ENCODE measurements around the gene MCRIP2. TPM values are rescaled to one million over a fixed set of nuclear protein-coding genes. Genes with fewer than 3 reads are reported as not detected.

Gene MCRIP2
- total RNA-seq, 1 experiment from 2014 or later: 22.4 TPM

DNA sequence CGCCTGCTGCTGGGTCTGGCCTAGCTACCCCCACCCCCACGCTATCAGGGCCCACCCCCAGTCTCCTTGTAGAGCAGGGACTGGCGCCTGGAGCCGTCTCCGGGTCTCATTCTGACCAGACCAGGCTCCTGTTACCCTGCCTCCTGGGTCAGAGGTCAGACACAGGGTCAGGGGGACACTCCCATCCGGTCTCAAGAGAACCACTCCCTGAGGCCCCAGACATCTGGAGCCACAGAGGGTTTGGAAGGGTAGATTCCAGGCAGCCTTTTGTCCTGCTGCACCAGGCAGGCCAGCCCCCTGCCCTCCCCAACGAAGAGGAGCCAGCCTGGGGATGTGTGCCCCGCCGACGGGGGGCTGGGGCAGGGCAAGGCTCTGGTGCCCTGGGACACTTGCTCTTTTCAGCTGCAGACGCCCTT lies 11.8 kb upstream of the MCRIP2 start:
- H3K27me3 ChIP-seq (replicated peaks; ENCODE audit: insufficient read depth, low read depth, low read length, poor library complexity): no peaks in the 10 kb centered on the region
- no peak overlapping the region for H3K27ac ChIP-seq (ENCODE audit: low read depth, low read length, poor library complexity, severe bottlenecking)
- no TSS peak for BruUV-seq (replicated peaks)
- intact Hi-C loops (cut with micrococcal nuclease; ENCODE audit: unreplicated experiment): no loop called here
- H3K36me3 ChIP-seq (ENCODE audit: insufficient read depth, low read length, poor library complexity, severe bottlenecking): peaks cover 4% of the 10 kb centered on the region
- ChIA-PET POLR2A (ENCODE audit: low non-redundant PET) (interaction anchor here (0.5 kb wide), 1 partner anchor 637 kb away, joined by 5 read pairs; no protein-coding TSS in a partner anchor), CTCF (no interaction called here)
- TF ChIP-seq, protein P1, sequence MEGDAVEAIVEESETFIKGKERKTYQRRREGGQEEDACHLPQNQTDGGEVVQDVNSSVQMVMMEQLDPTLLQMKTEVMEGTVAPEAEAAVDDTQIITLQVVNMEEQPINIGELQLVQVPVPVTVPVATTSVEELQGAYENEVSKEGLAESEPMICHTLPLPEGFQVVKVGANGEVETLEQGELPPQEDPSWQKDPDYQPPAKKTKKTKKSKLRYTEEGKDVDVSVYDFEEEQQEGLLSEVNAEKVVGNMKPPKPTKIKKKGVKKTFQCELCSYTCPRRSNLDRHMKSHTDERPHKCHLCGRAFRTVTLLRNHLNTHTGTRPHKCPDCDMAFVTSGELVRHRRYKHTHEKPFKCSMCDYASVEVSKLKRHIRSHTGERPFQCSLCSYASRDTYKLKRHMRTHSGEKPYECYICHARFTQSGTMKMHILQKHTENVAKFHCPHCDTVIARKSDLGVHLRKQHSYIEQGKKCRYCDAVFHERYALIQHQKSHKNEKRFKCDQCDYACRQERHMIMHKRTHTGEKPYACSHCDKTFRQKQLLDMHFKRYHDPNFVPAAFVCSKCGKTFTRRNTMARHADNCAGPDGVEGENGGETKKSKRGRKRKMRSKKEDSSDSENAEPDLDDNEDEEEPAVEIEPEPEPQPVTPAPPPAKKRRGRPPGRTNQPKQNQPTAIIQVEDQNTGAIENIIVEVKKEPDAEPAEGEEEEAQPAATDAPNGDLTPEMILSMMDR (conservative IDR thresholded peaks at IDR 0.05; ENCODE audit: low read depth, low read length): no peak
- no peaks in the 10 kb centered on the region for H3K9me3 ChIP-seq (ENCODE audit: low read depth, low read length, poor library complexity, severe bottlenecking)
- no peak overlapping the region for H3K4me3 ChIP-seq (ENCODE audit: low read depth, low read length, poor library complexity, severe bottlenecking)
- DNase-seq (ENCODE audit: low spot score): no peak
- no peaks in the 10 kb centered on the region for H3K4me1 ChIP-seq (ENCODE audit: insufficient read depth, low read length, poor library complexity, severe bottlenecking)

DNA sequence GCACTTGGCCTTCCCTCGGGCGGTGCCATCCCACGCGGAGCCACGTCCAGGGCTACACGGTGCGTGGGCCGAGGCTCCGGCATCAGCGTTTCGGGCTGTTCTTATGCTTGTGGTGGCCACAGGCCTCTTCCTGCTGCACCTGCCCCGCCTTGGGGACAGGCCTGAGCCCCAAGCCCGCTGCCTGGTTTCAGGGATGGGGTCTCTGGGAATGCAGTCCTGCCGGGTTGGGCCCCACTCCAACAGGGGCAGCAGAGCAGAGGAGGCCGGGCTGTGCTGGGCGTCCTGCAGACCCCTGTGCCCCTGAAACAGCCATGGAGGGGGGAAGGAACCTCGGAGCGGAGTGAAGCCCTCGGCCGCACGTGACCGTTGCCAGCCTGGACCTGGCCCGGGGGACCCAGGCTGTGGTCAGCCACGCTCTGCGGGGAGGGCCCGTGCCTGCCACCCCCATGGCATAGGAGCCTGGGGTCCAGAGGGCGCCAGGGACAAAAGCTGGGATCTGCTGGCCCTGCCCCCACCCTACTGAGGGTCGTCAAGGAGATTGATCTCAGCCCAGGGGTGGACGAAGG lies 11.3 kb upstream of the MCRIP2 start:
- Histone ChIP-seq H3K9me3 (ENCODE audit: low read depth, low read length, poor library complexity, severe bottlenecking) (no peaks in the 10 kb centered on the region), H3K4me3 (ENCODE audit: low read depth, low read length, poor library complexity, severe bottlenecking) (no peak overlapping the region), H3K36me3 (ENCODE audit: insufficient read depth, low read length, poor library complexity, severe bottlenecking) (peaks cover 4% of the 10 kb centered on the region), H3K4me1 (ENCODE audit: insufficient read depth, low read length, poor library complexity, severe bottlenecking) (no peaks in the 10 kb centered on the region), H3K27me3 (replicated peaks; ENCODE audit: insufficient read depth, low read depth, low read length, poor library complexity) (no peaks in the 10 kb centered on the region), H3K27ac (ENCODE audit: low read depth, low read length, poor library complexity, severe bottlenecking) (peak overlapping the region; percentile 28)
- ChIA-PET POLR2A (ENCODE audit: low non-redundant PET) (no interaction called here), CTCF (no interaction called here)
- DNase-seq (ENCODE audit: low spot score): no peak
- no TSS peak for BruUV-seq (replicated peaks)
- intact Hi-C loops (cut with micrococcal nuclease; ENCODE audit: unreplicated experiment): no loop called here
- TF ChIP-seq, protein P1 (conservative IDR thresholded peaks at IDR 0.05; ENCODE audit: low read depth, low read length): no peak
- no peak for TF ChIP-seq EZH2 (IDR thresholded peaks at IDR 0.05; ENCODE audit: borderline replicate concordance, low read depth, low read length, poor library complexity, severe bottlenecking)

DNA sequence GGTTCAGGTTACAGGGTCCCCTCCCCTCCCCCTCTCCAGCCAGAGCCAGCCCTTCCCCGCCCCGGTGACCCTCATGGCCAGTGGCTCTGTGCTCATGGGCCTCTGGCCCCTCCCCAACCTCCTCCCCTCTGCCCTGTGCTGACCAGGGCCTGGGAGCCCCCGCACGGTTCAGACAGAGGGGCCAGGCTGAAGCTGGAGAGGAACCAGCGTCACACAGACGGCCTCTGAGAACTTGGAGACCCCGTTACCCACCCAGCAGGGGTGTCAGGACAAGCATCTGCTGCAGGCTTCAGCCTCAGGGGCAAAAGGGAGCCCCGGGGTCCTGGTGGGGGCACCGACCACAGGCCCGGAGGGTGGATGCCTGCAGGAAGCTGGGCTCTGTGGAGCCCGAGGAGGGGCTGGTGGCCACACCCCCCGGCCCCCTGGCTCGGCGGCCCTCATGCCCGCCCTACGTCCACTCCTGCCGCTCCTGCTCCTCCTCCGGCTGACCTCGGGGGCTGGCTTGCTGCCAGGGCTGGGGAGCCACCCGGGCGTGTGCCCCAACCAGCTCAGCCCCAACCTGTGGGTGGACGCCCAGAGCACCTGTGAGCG lies 10.7 kb upstream of the MCRIP2 start, which contains the start of gene WFIKKN1:
WFIKKN1 (plus strand) TSS at position 171 of the 591 bp plus-strand sequence; CDS start at position 440, 269 bp downstream.
- Histone ChIP-seq H3K9me3 (ENCODE audit: low read depth, low read length, poor library complexity, severe bottlenecking) (no peaks in the 10 kb centered on the region), H3K4me1 (ENCODE audit: insufficient read depth, low read length, poor library complexity, severe bottlenecking) (no peaks in the 10 kb centered on the region), H3K27me3 (replicated peaks; ENCODE audit: insufficient read depth, low read depth, low read length, poor library complexity) (no peaks in the 10 kb centered on the region), H3K27ac (ENCODE audit: low read depth, low read length, poor library complexity, severe bottlenecking) (peak within 1 kb of the TSS; percentile 28), H3K36me3 (ENCODE audit: insufficient read depth, low read length, poor library complexity, severe bottlenecking) (peaks cover 4% of the 10 kb centered on the region), H3K4me3 (ENCODE audit: low read depth, low read length, poor library complexity, severe bottlenecking) (no peak within 1 kb of the TSS)
- no peak for TF ChIP-seq EZH2 (IDR thresholded peaks at IDR 0.05; ENCODE audit: borderline replicate concordance, low read depth, low read length, poor library complexity, severe bottlenecking)
- TF ChIP-seq, protein P1 (conservative IDR thresholded peaks at IDR 0.05; ENCODE audit: low read depth, low read length): no peak
- no peak for DNase-seq (ENCODE audit: low spot score)
- CTCF ChIA-PET: no interaction called here
- intact Hi-C loops (cut with micrococcal nuclease; ENCODE audit: unreplicated experiment): no loop called here
- BruUV-seq (replicated peaks): no TSS peak
- POLR2A ChIA-PET (ENCODE audit: low non-redundant PET): no interaction called here

Measured in A673 (cell line).